Esophagus muscularis mucosa (tissue), 3 donors: ENCODE measurements around the gene VWA7.

Experiments used
- CTCF ChIP-seq, 3 experiments: fragments of 200-600 bp in 2 of 3; fragments of 450-650 bp in 1 of 3; sonication (generic) in 2 of 3; IDR thresholded peaks; one replicate each; pipeline ENCODE4 v1.5.1; 2017 to 2019; ENCODE audit warnings: antibody characterized with exemption in 3 of 3, mild to moderate bottlenecking in 2 of 3, moderate library complexity in 1 of 3
- EP300 ChIP-seq: sonication (generic); formaldehyde crosslinking; IDR thresholded peaks from one replicate; pipeline ENCODE4 v1.6.1; 2017; ENCODE audit warnings: antibody characterized with exemption

- TF ChIP-seq EP300 (no peak), CTCF (IDR thresholded peaks at IDR 0.05) (no peak)
Observed at GRCh38 chr6:31723980-31724691, 53.0 kb downstream of the VWA7 start.
